Mesenchymal stem cell (in vitro differentiated cells and primary cell): Measurements from ENCODE around the gene GNAT1. TPM values are rescaled to one million over a fixed set of nuclear protein-coding genes. Genes with fewer than 3 reads are reported as not detected.

Experiments used
- small RNA-seq: library from polyadenylated mRNA; stranded (forward); fragments of <200 nt; extraction: miRNeasy Mini kit (QIAGEN cat#:217004); gene quantifications from one replicate; pipeline ENCODE3, GENCODE V24; 2013; ENCODE audit warnings: low read depth

GNAT1 gene

Small RNAs within 50 kb of the gene (small RNA-seq; reads per million reads assigned to genes)
- gene MIR566: not detected
- not detected for gene MIR5787
